ENCODE data around the gene LMO7.
A peak's percentile ranks its signal among the peaks of the same experiment; 100 is the strongest.
"Not testable (repeated sequence)": the region's sequence is repeated elsewhere in the genome, so short reads cannot be mapped to it uniquely, and the experiment has no call there.

LMO7 gene

DNA sequence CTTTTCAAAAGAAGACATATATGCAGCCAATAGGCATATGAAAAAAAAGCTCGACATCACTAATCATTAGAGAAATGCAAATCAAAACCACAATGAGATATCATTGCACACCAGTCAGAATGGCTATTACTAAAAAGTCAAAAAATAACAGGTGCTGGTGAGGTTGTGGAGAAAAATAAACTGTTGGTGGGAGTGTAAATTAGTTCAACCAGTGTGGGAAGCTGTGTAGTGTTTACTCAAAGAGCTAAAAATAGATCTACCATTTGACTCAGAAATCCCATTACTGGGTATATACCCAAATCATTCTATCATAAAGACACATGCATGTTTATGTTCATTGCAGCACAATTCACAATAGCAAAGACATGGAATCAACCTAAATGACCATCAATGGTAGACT, 106.9 kb downstream of the LMO7 start:
- DNase-seq (ENCODE audit: low read depth in 2 of 2), result not testable (repeated sequence)

DNA sequence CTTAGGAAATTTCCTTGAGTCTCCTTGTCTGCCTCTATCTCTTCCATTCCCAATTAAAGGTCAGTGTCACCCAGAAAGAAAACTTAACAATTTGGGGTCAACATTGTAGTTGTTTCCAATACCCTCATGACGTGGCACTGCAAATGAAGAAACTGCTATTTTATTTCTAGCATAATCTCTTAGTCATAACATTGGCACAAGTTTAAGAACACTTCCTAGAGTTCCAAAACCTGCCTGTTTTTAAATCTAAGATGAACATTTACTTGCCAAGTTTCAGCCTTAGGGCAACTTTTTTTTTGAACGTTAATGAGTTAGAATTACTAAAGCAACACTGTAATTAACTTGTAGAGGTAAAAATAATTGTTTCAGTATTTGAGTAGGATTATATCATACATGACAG, 108.0 kb downstream of the LMO7 start:
- DNase-seq (ENCODE audit: low read depth in 2 of 2), result no peak

DNA sequence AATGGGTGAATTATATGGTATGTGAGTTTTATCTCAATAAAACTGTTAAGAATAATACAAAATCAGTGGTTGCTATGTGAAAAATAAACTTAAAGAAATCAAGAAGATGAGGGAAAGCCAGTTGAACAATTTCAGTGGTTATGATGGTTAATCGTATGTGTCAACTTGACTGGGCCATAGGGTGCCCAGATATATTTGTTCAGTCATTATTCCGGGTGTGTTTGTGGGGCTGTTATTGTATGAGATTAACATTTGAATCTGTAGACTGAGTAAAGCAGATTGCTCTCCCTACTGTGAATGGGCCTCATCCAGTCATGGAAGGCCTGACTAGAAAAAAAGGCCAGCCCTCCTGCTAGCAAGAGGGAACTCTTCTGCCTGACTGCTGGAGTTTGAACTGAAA, 109.3 kb downstream of the LMO7 start:
- DNase-seq (ENCODE audit: low read depth in 2 of 2), result no peak

DNA sequence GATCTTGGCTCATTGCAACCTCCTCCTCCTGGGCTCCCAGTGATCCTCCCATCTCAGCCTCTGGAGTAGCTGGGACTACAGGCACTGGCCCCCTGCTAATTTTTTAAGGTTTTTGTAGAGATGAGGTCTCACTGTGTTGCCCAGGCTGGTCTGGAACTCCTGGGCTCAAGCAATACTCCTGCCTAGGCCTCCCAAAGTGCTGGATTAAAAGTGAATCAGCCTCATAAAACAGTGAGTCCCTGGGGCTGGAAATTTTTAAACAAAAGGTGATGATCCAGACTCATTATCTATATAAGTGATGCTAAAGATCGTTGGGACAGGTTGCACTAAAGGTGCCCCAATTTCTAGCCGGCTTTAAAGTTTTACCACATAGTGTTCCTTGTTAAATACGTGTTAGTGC, 112.7 kb downstream of the LMO7 start:
- no peak for DNase-seq (ENCODE audit: low read depth in 2 of 2)

DNA sequence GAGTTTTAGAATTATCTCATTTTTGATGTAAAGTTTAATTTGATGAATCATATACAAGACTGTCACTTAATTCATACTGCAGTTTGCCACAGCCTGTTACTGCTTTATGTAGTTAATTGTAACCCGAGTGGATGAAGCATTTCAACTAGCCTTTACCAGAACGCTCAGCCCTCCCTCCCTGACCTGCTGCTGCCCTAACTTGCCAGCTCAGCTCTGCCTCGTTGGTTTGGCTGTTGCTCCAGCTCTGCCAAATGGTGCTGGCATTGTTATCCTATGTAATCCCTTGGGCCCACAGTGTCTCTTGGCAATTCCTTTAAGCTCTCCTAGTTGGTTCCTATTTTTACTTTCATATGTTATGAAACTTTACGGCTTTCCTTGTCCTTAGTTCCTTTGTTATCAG, 113.3 kb downstream of the LMO7 start:
- DNase-seq (ENCODE audit: low read depth in 2 of 2), result no peak

DNA sequence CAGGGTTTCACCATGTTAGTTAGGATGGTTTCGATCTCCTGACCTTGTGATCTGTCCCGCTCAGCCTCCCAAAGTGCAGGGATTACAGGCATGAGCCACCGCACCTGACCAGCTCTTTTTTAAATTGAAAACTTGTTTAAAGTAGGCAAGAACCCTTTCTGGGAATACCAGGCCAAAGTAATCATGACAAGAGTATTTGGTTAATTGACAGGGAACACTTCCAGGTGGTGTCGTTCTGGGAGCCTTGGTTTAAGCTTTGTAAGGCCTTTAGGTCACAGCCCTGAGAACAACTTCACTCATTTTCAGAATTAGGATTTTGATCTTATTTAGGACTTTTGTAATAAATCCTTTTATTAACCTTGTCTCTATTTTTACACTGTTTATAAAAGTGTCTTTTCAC, 115.2 kb downstream of the LMO7 start:
- no peak for DNase-seq (ENCODE audit: low read depth in 2 of 2)

DNA sequence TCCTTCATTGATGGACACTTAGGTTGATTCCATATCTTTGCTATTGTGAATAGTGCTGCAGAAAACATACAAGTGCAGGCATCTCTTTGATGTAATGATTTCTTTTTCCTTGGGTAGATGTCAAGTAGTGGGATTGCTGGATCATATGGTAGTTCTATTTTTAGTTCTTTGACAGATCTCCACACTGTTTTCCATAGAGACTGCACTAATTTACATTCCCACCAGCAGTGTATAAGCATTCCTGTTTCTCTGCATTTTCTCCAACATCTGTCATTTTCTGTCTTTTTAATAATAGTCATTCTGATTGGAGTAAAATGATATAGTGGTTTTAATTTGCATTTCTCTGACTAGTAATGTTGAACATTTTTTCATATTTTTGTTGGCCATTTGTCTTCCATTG, 116.7 kb downstream of the LMO7 start:
- DNase-seq (ENCODE audit: low read depth in 2 of 2), result no peak

DNA sequence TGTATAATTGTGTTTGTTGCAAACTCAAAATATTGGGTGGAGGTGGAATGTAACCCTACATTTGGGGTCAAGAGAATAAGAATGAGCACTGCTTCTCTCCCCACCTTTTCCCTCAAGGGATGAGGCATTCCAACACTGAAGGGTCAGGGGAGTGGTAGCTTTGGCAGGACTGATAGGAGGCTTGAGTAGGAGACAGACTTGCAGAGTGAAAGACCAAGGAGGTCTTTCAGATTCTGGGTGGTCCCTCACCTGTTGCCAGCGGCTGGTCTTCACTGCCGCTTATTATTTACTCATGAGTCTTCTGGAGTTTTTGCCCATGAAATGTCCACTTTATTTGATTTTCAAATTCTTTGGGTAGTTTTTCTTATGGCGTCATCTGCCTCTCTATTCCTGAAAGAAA, 118.8 kb downstream of the LMO7 start:
- DNase-seq (ENCODE audit: low read depth in 2 of 2), result no peak

DNA sequence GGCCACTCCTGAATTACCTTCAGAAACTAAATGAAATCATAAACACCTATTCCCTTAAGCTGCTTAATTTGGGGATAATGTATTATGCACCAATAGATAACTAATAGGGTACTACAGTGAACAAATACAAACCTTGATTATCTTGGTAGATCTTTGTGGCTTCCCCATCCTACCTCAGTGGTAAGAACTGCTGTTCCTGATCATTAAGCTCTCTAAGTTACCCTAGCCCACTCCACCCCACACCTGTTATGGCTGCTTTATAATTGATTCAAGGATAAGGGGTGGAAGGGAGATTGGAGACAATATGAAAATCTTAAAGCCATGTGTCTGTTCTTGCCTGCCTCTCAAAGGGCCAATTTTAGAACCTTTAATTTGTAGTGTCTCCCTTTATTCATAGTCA, 121.2 kb downstream of the LMO7 start:
- no peak for DNase-seq (ENCODE audit: low read depth in 2 of 2)

DNA sequence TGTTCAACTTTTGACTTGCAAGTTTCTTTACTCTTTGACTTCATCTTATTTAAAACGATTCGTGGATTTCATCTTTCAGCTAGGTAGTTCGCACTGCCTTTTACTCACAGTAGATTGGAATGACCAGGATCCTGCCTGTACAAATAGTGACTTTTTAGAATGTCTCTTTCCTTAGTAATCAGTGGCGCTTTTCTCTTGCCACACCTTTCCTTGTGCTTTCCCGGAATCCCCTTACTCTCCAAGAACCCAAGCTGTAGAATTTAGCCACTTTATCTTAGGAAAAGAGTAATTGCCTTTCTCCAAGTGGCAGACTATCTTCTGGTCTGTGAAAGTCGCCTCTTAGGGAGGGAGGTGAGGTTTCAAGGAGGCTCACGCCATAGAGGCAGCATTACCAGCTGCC, 123.4 kb downstream of the LMO7 start:
- DNase-seq (ENCODE audit: low read depth in 2 of 2), result no peak

DNA sequence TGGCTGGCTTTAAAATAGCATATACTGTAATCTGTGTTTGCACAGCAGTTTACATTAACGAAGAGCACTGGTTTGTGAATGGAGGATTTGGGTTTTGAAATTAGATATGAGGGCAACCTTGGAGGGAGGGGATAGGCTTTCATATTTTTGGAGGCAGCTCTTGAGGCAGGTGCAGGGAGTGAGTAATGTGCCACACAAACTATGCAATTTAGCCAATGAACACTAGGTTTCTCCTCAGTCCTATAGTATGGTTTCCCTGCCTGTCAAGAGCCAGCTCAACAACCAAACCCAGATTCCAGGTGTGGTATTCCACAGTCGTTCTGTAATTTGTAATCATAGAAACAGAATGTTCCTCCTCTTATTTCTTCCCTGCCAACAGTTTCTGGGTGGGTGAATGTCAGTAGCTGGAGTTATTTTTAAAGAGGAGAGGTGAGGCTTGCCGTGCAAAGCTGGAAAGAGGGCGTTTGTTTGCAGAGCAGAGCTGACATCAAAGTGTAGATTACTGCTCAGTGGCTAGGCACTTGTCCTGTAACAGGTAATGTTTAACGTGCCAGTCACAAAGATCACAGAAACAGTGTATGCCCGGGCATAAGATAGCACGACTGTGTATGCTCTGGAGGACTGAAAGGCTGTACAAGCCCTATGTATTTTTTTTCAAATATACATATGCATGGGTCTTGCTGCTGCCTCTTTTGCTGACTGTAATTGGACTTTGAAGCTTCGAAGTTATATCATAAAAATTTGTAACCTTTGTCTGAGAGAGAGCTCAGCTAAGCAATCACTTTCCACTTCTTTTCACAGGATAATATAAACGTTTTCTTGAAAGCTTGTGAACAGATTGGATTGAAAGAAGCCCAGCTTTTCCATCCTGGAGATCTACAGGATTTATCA, 124.2 kb downstream of the LMO7 start:
- no peak for DNase-seq (ENCODE audit: low read depth in 2 of 2)

DNA sequence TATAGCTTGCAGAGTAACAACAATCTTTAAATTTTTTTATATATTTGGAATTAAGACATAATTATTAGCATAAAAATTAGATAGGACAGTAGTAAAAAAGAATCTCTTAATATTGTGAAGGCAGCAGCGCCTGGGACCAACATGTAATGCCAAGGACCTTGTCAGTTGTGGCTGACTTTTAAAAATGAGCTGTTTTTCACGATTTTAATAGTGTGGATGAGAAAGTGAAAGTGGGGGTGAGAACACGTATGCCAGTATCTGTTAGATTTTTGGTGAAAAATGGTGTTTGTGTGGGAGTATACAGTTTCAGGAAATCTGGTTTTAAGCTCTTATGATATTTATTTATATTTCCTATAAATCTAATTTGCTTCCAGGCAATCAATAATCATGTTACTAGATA, 125.2 kb downstream of the LMO7 start:
- DNase-seq (ENCODE audit: low read depth in 2 of 2), result no peak

DNA sequence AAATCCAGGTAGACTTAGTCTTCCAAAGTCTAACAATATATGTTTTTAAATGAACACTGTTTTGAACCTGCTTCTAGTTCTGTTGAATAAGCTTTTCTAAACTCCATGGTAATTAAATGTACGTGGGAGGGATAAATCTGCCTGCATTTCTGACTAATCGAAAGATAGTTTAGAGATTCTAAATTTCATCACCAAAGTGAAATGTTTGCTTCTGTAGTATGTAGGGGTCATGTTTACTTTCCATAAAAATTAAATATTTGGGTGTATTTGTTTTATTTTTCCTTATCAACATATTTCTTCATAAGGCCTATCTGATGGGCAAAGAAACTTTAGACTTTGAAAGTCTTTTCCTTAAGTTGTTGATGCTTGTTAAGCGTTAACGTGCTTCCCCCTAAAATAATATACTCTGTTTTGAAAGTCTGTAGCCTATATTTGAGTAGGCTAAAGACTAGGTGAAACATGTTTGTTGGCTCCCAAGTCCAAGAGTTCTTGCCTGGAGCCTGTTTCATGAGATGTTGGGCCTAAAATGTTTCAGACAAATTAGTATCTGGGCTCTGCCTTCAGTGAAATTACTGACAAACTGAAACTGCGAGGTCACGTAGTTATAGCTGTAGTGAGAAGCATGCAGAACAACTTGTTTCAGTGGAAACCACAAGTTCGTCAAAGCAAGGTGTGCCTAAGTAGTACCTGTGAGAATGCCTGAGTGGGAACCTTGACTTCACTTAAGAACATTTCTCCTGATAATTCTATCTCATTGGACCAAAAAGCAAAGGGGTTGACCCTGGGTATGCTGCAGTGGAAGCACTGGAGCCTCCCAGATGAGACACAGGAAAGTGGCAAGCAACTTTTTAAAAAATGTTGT, 126.2 kb downstream of the LMO7 start:
- peak in 1 of 2 donors; percentile 19 for DNase-seq (ENCODE audit: low read depth in 2 of 2)

DNA sequence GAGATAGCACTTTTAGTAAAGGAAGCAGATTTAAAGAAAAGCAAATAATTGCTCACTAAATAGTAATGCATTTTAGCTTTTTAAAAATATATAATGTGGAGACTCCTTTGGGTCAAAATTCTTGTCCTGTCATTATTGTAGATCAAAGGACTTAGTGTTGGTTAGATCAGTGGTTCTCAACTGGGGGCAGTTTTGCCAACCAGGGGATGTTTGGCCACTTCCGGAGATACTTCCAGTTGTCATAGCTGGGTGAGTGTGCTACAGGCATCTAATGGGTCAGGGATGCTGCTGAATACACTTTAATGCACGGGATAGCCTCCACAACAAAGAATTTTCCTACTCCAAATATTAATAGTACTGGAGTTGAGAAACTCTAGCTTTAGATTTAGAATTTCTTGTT, 126.8 kb downstream of the LMO7 start:
- no peak for DNase-seq (ENCODE audit: low read depth in 2 of 2)

DNA sequence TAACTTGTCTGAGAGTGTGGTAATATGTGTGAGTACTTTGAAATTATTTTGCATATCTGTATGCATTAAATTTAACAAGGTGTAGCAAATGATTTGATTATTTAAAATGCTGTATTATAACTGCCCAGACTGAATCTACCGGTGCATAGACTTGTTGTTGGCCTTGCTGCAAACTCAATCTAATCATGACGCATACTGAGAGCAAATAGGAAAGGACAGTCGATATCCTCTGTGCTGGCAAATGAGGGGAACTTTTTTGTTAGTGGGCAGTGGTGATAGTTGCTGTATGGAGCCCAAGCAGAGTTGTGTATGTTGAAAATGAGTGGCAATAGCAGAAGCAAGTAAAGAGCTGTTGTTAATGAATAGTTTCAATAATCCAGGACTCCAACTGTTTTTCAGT, 127.4 kb downstream of the LMO7 start:
- no peak for DNase-seq (ENCODE audit: low read depth in 2 of 2)

DNA sequence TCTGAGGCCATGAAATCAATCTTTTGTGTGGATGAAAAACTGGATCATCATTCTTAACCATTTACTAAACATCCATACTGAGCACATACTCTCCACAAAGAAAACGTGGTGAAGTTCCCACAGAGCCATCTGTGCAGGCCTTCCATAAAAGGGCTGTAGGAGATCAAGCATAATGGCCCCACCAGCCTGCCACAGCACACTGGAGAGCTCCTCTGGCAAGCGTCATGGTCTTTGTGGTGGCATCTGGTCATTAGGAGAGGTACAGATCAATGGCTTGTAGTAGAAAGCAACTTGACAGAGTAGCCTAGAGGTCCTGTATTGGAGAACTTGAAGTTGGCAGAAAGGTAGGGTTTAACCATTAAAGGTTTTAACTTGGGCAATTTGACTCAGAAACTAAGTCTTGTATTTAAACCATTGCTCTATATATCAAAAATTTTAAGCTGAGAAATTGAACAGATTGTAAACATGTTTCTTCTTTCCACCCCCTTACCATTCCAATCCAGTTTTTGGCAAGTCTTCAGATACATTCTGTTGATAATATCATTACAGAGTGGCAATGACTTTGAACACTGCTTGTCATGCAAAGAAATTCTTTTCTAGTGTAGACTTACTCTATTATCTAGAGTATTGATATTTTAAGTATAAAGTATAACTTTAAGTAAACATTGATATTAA, 128.3 kb downstream of the LMO7 start:
- DNase-seq (ENCODE audit: low read depth in 2 of 2), result no peak

DNA sequence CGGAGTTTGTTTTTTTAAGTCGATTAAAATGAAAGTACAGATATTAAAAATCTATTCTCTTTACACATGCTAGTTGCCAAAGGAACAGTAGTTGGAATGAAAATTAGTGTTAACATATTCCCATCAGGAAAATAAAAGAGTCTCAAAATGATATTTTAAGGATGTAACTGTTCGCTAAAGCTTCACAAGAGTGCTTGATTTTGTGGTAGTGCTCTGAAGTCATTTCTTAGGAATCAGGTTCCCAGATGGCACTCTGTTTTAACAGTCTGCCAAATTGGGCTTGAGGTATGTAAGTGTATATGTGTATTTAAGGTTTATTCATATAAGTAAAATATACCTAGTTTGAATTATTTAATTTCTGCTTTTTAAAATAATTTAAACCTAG, 128.8 kb downstream of the LMO7 start:
- DNase-seq (ENCODE audit: low read depth in 2 of 2), result no peak

DNA sequence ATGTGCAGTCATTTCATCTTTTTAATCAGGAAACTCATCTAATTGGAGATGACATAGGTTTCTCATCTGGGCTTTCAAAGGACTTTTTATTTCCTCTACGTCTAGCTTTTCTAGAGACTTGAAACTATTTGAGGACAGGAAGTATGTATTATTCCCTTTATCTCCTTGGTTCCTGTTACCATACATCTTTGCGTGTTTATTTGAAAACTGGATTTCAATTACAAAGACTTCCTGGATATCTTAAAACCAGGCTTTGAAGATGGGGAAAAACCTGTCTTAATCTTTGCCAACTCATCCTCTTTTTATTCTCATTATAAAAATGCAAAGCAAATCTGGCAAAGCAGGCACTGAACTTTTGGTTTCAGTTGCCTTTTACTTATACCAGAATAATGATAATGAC, 130.5 kb downstream of the LMO7 start:
- DNase-seq (ENCODE audit: low read depth in 2 of 2), result no peak

DNA sequence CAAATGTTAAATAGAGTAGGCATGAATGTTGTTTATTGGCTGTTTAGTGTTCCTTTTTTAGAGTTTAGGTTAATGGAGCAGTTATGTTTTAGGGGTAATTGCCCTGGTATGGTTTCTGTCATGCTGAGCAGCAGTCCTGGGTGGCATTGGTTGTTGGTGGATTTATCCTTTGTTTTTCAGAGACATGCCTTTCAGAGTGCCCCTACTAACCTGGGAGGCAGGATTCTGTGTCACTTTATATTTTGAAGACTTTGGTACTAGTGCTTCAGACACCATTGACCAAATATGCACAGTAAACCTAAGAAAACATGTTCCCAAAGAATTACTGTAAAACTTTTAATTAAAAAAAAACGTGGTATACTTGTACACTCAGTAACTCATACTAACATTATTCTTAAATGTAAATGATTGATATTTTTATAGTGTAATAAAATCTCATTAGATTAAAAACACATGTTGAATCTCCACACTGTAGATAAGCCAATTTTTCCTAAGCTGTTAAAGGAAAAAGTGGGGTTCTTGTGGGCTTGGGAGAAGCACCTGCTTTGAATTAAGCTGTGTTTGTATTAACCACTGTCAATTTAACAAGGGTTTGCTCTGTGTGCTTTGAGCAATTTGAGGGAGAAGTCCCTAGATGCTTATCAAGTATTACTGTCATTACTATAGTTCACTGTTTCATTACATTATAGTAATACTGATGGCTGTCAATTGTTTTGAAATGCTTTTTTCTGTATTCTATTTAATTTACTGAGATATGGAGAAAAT, 133.2 kb downstream of the LMO7 start:
- DNase-seq (ENCODE audit: low read depth in 2 of 2), result no peak

DNA sequence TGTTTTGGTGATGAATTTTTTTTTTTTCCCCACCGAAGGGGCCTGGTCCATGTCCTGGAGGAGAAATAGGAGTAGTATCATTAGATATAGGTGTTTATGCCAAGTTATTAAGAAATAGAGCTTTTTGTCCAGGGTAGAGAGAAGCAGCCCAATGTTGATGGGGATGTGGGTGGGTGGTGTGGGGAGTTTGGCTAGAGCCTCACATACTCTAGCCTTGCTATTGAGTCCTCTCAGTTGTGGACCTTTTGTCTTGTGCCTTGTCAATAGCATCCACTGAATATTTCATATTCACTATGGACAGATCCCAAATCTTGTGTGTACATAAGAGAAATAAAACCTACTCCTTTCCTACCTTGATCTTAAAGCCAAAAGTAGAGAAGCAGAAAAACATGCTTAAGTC, 134.0 kb downstream of the LMO7 start:
- DNase-seq (ENCODE audit: low read depth in 2 of 2), result no peak

DNA sequence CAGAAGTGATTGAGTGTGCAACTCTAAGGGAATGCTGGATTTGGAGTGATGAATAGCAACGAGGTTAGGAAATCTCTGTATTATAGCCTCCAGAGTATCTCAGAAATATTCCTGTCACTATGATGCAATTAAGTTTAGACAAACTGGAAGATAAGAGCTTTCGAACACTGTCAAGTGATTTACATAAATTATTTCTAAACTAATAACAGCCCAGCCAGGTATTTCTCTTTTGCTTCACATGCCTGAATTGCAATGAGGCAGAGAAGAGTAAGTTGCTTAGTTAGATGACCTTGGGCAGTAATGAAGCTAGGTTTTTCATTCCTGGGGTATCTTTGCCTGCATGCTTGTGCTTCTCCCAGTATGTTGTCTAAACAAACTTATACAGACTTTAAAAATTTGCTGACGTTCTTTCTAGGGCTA, 134.5 kb downstream of the LMO7 start:
- no peak for DNase-seq (ENCODE audit: low read depth in 2 of 2)

DNA sequence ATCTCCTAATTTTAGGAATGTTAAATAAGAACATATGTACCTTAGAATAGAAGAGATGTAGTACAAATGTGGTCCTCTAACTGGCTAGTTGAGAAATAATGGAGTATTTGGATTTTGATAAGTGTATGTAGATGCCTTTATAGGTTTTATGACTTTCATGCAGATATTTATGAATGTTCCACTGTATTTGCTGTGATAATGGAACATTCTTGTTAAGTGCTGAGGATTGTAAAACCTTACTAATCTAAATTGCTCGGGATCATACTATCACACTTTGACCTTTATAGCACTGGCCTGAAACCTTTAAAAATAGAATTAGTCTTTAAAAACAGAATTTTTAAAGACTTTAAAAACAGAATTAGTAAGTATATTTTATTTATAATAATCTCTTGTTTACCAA, 135.1 kb downstream of the LMO7 start:
- no peak for DNase-seq (ENCODE audit: low read depth in 2 of 2)
